Endothelial cell of umbilical vein (primary cell): Measurements from ENCODE around the gene NFE2L1. TPM values are rescaled to one million over a fixed set of nuclear protein-coding genes. Genes with fewer than 3 reads are reported as not detected.
"Not testable (repeated sequence)": the region's sequence is repeated elsewhere in the genome, so short reads cannot be mapped to it uniquely, and the experiment has no call there.

ENCODE experiments used
- BruUV-seq: library from RNA; stranded (reverse); fragments of 400-500 nt; replicated peaks from 2 replicates; lab custom pipeline; 2021; lab: Mats Ljungman, UMichigan
- CTCF ChIA-PET: fragments of 300-600, 350-600 bp; sonication (Branson Sonifier 250); formaldehyde crosslinking; loops from one replicate; lab custom pipeline; 2021; ENCODE audit warnings: antibody characterized with exemption, inconsistent platforms; lab: Charles Lee
- POLR2A ChIA-PET: fragments of 300-600, 350-600 bp; sonication (Branson Sonifier 250); formaldehyde crosslinking; loops from one replicate; lab custom pipeline; 2021; ENCODE audit warnings: antibody characterized with exemption, inconsistent platforms; lab: Charles Lee
- DNase-seq: peaks from one replicate; pipeline ENCODE4 v3.0.0-alpha.2; 2011; ENCODE audit warnings: low read depth, low spot score
- FAIRE-seq: peaks from 2 replicates; lab custom pipeline; 2011; peaks lifted over from hg19 to GRCh38; lab: Jason Lieb, UNC
- H2AFZ ChIP-seq: 2 replicates; pipeline ENCODE4 v1.6.0; 2012; ENCODE audit warnings: low read depth, low read length, control low read depth, inconsistent platforms
- H3K27ac ChIP-seq: 2 replicates; pipeline ENCODE4 v1.5.1; 2011; ENCODE audit warnings: low read depth, mild to moderate bottlenecking, control low read depth, low read length, moderate library complexity; ENCODE audit not compliant: insufficient read depth
- H3K27me3 ChIP-seq, 2 experiments: 2 replicates each; pipeline versions ENCODE4 v1.6.0 to v1.6.1; 2011; ENCODE audit warnings: low read length in 2 of 2, mixed read lengths in 1 of 2; ENCODE audit not compliant: control insufficient read depth in 2 of 2, insufficient read depth in 2 of 2
- H3K36me3 ChIP-seq, 2 experiments: 2 replicates in 1 of 2; 3 replicates in 1 of 2; pipeline ENCODE4 v1.5.1; 2011; ENCODE audit warnings: low read length in 2 of 2, mild to moderate bottlenecking in 1 of 2, moderate library complexity in 1 of 2; ENCODE audit not compliant: control insufficient read depth in 2 of 2, insufficient read depth in 2 of 2; ENCODE audit errors: extremely low read depth in 1 of 2
- H3K4me1 ChIP-seq: 3 replicates; pipeline ENCODE4 v1.5.1; 2011; ENCODE audit warnings: mild to moderate bottlenecking, low read length; ENCODE audit not compliant: control insufficient read depth, insufficient read depth; ENCODE audit errors: extremely low read depth
- H3K4me2 ChIP-seq: 2 replicates; pipeline ENCODE4 v1.6.1; 2011; ENCODE audit warnings: low read length, control low read depth, mixed read lengths; ENCODE audit not compliant: insufficient read depth
- H3K4me3 ChIP-seq, 3 experiments: fragments of 200-600 bp in 1 of 3; sonication (generic), shearing (Covaris generic) in 1 of 3; replicated peaks in 1 of 3; 2 replicates each; pipeline ENCODE4 v1.5.1; 2011 to 2016; ENCODE audit warnings: control low read depth in 3 of 3, low read length in 3 of 3, mild to moderate bottlenecking in 2 of 3, inconsistent platforms in 1 of 3, low read depth in 1 of 3, moderate library complexity in 1 of 3; ENCODE audit not compliant: insufficient read depth in 1 of 3
- H3K79me2 ChIP-seq: 2 replicates; pipeline ENCODE4 v1.6.0; 2012; ENCODE audit warnings: low read length, inconsistent platforms; ENCODE audit not compliant: control insufficient read depth, insufficient read depth
- H3K9ac ChIP-seq: replicated peaks from 2 replicates; pipeline ENCODE3; 2011; ENCODE audit warnings: low read length, control low read depth; ENCODE audit not compliant: insufficient read depth; ENCODE audit errors: extremely low read depth
- H3K9me1 ChIP-seq: replicated peaks from 3 replicates; pipeline ENCODE4 v1.6.0; 2011; ENCODE audit warnings: mild to moderate bottlenecking, low read length; ENCODE audit not compliant: control insufficient read depth, insufficient read depth; ENCODE audit errors: extremely low read depth
- H3K9me3 ChIP-seq: replicated peaks from 2 replicates; pipeline ENCODE4 v1.5.1; 2012; ENCODE audit warnings: low read length, inconsistent platforms; ENCODE audit not compliant: control insufficient read depth, insufficient read depth
- H4K20me1 ChIP-seq: replicated peaks from 2 replicates; pipeline ENCODE3; 2011; ENCODE audit warnings: mild to moderate bottlenecking, low read length; ENCODE audit not compliant: control insufficient read depth, insufficient read depth; ENCODE audit errors: extremely low read depth
- CTCF ChIP-seq, 2 donors: IDR thresholded peaks; 1 replicate in 1 of 2; 2 replicates in 1 of 2; pipeline ENCODE4 v1.5.1; 2011; ENCODE audit warnings: low read length in 2 of 2, mild to moderate bottlenecking in 2 of 2, moderate library complexity in 2 of 2, control low read depth in 1 of 2, inconsistent platforms in 1 of 2, low read depth in 1 of 2; ENCODE audit not compliant: insufficient read depth in 1 of 2; ENCODE audit errors: extremely low read depth in 1 of 2
- MYC ChIP-seq: IDR thresholded peaks from one replicate; pipeline ENCODE4 v1.6.1; 2011; ENCODE audit warnings: mild to moderate bottlenecking, low read depth, low read length
- dilution Hi-C: fragments of 300-500 bp; cut with MboI; formaldehyde crosslinking; loops from one replicate; pipeline ENCODE4 v1.15.0; 2019; ENCODE audit warnings: low sequenced_read_pairs; ENCODE audit not compliant: extremely low pct_ligation_motif_present
- intact Hi-C: fragments of 100-400 bp; cut with micrococcal nuclease; formaldehyde crosslinking; loops from one replicate; pipeline ENCODE4 v1.10.0; 2022
- polyA plus RNA-seq, 4 experiments: library from polyadenylated mRNA; depleted of rRNA in 3 of 4; stranded (reverse) in 3 of 4; unstranded in 1 of 4; fragments of >200 nt; gene quantifications; 2 replicates each; pipeline versions ENCODE4 v1.2.1 to v1.2.3, GENCODE V29; 2011 to 2012; ENCODE audit warnings: missing spikeins in 1 of 4
- total RNA-seq: library from RNA; stranded (reverse); gene quantifications from 2 replicates; pipeline ENCODE4 v1.2.3, GENCODE V29; 2021

Gene NFE2L1
- total and polyA plus RNA-seq, 2 donors (not counting 3 experiments of a cell fraction or from before 2014, with no cell fraction given): 187 to 236 TPM

- H3K4me2 ChIP-seq, dilution Hi-C loops, H3K9ac ChIP-seq, H3K79me2 ChIP-seq, H3K4me3 ChIP-seq, H3K9me1 ChIP-seq, H4K20me1 ChIP-seq, H3K27ac ChIP-seq, H3K27me3 ChIP-seq, DNase-seq, H2AFZ ChIP-seq, H3K9me3 ChIP-seq, BruUV-seq, FAIRE-seq, H3K4me1 ChIP-seq: not testable (repeated sequence)
- peaks cover 8 to 11% of the 10 kb centered on the region in 2 experiments for H3K36me3 ChIP-seq
- CTCF ChIA-PET: interaction anchor here (0.9 to 11.5 kb wide), 8 partner anchors 10 to 131 kb away, joined by 3 to 210 read pairs (median 11); partner anchors contain the start of gene NFE2L1
- POLR2A ChIA-PET: interaction anchor here (0.7 kb wide), 1 partner anchor 27 kb away, joined by 5 read pairs; no protein-coding TSS in a partner anchor
- intact Hi-C loops: loop anchor here (1.0 to 2.0 kb wide), 5 partner anchors 21 to 95 kb away; partner anchors contain the start of gene NFE2L1
These were observed 25.5 kb downstream of the NFE2L1 start for GRCh38 chr17:48073566-48074094.

GRCh38 chr17:48074322-48075081 lies 26.3 kb downstream of the NFE2L1 start:
- peaks cover 14% of the 10 kb centered on the region for H3K79me2 ChIP-seq
- ChIA-PET POLR2A (no interaction called here), CTCF (interaction anchor here (0.6 to 11.5 kb wide), 15 partner anchors 9 to 548 kb away, joined by 3 to 210 read pairs (median 4); partner anchors contain the start of gene NFE2L1)
- no peaks in the 10 kb centered on the region for H3K4me1 ChIP-seq
- H3K27me3 ChIP-seq: no peaks in the 10 kb centered on the region
- no peak overlapping the region for H3K4me3 ChIP-seq
- peak; percentile 74 for FAIRE-seq
- H3K27ac ChIP-seq: no peak overlapping the region
- H3K36me3 ChIP-seq: peaks cover 7 to 9% of the 10 kb centered on the region in 2 experiments
- no peaks in the 10 kb centered on the region for H3K9me1 ChIP-seq
- no peak overlapping the region for H3K9ac ChIP-seq
- intact Hi-C loops: loop anchor here (1.0 to 2.0 kb wide), 5 partner anchors 22 to 96 kb away; partner anchors contain the start of gene NFE2L1
- no peaks in the 10 kb centered on the region for H3K9me3 ChIP-seq
- H4K20me1 ChIP-seq: no peaks in the 10 kb centered on the region
- peak; percentile 63 to 69 for TF ChIP-seq CTCF (IDR thresholded peaks at IDR 0.05; ENCODE audit: extremely low read depth in 1 of 2, insufficient read depth in 1 of 2, low read depth in 1 of 2, low read length in 2 of 2)
- TF ChIP-seq MYC: no peak
- H3K4me2 ChIP-seq: no peak overlapping the region
- no peak overlapping the region for H2AFZ ChIP-seq
- BruUV-seq: no TSS peak
- dilution Hi-C loops: no loop called here
- peak; percentile 88 for DNase-seq

DNA sequence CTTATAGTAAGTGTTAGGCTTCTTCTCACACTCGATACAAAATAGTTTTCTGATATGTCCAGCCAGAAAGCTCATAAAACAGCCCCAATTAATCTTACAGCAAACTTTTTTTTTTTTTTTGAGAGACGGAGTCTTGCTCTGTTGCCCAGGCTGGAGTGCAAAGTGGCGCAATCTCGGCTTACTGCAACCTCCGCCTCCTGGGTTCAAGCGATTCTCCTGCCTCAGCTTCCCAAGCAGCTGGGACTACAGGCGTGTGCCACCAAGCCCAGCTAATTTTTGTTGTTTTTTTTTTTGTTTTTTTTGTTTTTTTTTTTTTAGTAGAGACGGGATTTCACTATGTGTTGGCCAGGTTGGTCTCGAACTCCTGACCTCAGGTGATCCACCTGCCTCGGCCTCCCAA lies 29.0 kb downstream of the NFE2L1 start:
- dilution Hi-C loops, H2AFZ ChIP-seq, BruUV-seq, H3K27me3 ChIP-seq, H3K9me3 ChIP-seq, H4K20me1 ChIP-seq, intact Hi-C loops, H3K9me1 ChIP-seq, H3K9ac ChIP-seq, H3K4me2 ChIP-seq, H3K4me3 ChIP-seq, H3K27ac ChIP-seq, H3K4me1 ChIP-seq, H3K36me3 ChIP-seq, DNase-seq, FAIRE-seq: not testable (repeated sequence)
- ChIA-PET CTCF (interaction anchor here (0.9 to 11.5 kb wide), 7 partner anchors 11 to 54 kb away, joined by 3 to 210 read pairs (median 8); no protein-coding TSS in a partner anchor), POLR2A (interaction anchor here (0.7 kb wide), 1 partner anchor 94 kb away, joined by 3 read pairs; no protein-coding TSS in a partner anchor)
- peaks cover 30% of the 10 kb centered on the region for H3K79me2 ChIP-seq
